Hepatic stellate cell (primary cell): ENCODE data around the gene BBS1.
A peak's percentile ranks its signal among the peaks of the same experiment; 100 is the strongest.
"Not testable (repeated sequence)": the region's sequence is repeated elsewhere in the genome, so short reads cannot be mapped to it uniquely, and the experiment has no call there.

ENCODE experiments used
- DNase-seq: peaks from one replicate; pipeline ENCODE4 v3.0.0; 2011; ENCODE audit warnings: low spot score

Gene BBS1

GRCh38 chr11:66524304-66525040, 14.0 kb downstream of the BBS1 start:
- DNase-seq = no peak

- DNase-seq = no peak
Measured at GRCh38 chr11:66529069-66529468, 18.6 kb downstream of the BBS1 start.

- no peak for DNase-seq
Measured at GRCh38 chr11:66529655-66530054, 19.2 kb downstream of the BBS1 start.

- no peak for DNase-seq
Measured at GRCh38 chr11:66530927-66531709, 20.7 kb downstream of the BBS1 start.

- no peak for DNase-seq
Measured at GRCh38 chr11:66531841-66532240, 21.4 kb downstream of the BBS1 start.

GRCh38 chr11:66532784-66533183, 22.3 kb downstream of the BBS1 start:
- no peak for DNase-seq

GRCh38 chr11:66539170-66539869, 28.9 kb downstream of the BBS1 start:
- no peak for DNase-seq

GRCh38 chr11:66539870-66540213, 29.4 kb downstream of the BBS1 start:
- DNase-seq = no peak

GRCh38 chr11:66540598-66540997, 30.2 kb downstream of the BBS1 start:
- not testable (repeated sequence) for DNase-seq

GRCh38 chr11:66541892-66542291, 31.5 kb downstream of the BBS1 start:
- no peak for DNase-seq

- no peak for DNase-seq
Measured at GRCh38 chr11:66542362-66542761, 31.9 kb downstream of the BBS1 start.

- peak; percentile 63 for DNase-seq
Measured at GRCh38 chr11:66543263-66544107, 33.0 kb downstream of the BBS1 start.

GRCh38 chr11:66544952-66545351, 34.5 kb downstream of the BBS1 start:
- DNase-seq = not testable (repeated sequence)

- peak; percentile 99 for DNase-seq
Measured at GRCh38 chr11:66545701-66546367, 35.4 kb downstream of the BBS1 start, which contains the start of gene ZDHHC24. ZDHHC24 (minus strand) TSS chr11:66546048; CDS start chr11:66546003, 45 bp downstream.

GRCh38 chr11:66546368-66546965, 36.0 kb downstream of the BBS1 start, which contains the start of gene ACTN3:
ACTN3 (plus strand) TSS chr11:66546903; CDS start chr11:66546938, 35 bp downstream.
- DNase-seq = no peak

- no peak for DNase-seq
Measured at GRCh38 chr11:66546966-66547661, 36.7 kb downstream of the BBS1 start.

- no peak for DNase-seq
Measured at GRCh38 chr11:66547662-66548009, 37.2 kb downstream of the BBS1 start.

GRCh38 chr11:66548041-66548440, 37.6 kb downstream of the BBS1 start:
- no peak for DNase-seq

- DNase-seq = no peak
Measured at GRCh38 chr11:66548774-66549630, 38.6 kb downstream of the BBS1 start.
